ENCODE measurements around the gene FAF1.

Gene FAF1

DNA sequence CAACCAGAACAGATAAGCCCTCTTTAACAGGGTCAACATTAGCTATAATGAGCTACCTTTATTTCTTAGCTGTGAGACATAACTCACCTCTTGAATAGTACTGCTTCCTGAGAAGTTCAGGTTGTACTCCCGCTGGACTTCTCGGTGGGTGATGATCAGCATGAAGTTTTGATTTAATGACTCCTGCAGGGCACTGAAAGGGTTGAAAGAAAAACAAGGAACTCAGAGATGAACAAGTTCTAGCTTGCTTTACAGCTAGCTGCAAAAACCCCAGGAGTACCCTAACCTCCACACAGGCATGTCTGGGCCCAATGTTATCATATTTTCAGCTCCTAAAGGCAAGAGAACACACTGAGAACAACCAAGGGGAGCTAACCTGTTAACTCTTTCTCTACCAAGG, 254.4 kb downstream of the FAF1 start:
- no peaks in the 10 kb centered on the region for H4K20me1 ChIP-seq (ENCODE audit: control insufficient read depth, insufficient read depth, low read depth, low read length)
- H3K4me2 ChIP-seq (ENCODE audit: low read length) = no peak overlapping the region
- H3K4me1 ChIP-seq (ENCODE audit: control insufficient read depth, low read length) = no peaks in the 10 kb centered on the region
- no peaks in the 10 kb centered on the region for H3K27me3 ChIP-seq (ENCODE audit: control insufficient read depth, low read length)
- no peaks in the 10 kb centered on the region for H3K79me2 ChIP-seq (ENCODE audit: control insufficient read depth, low read length)
- no peaks in the 10 kb centered on the region for H3K9me2 ChIP-seq (replicated peaks; ENCODE audit: control insufficient read depth, low read length)
- H3K27ac ChIP-seq (ENCODE audit: low read depth, low read length) = no peak overlapping the region
- no peak overlapping the region for H3K4me3 ChIP-seq (ENCODE audit: low read length)
- H3K9me3 ChIP-seq (ENCODE audit: control insufficient read depth, insufficient read depth, low read length) = no peaks in the 10 kb centered on the region
- H3K36me3 ChIP-seq (ENCODE audit: control insufficient read depth, low read length) = peaks cover 3% of the 10 kb centered on the region; the same call in 1 of the 2 replicates
- TF ChIP-seq, protein P1, sequence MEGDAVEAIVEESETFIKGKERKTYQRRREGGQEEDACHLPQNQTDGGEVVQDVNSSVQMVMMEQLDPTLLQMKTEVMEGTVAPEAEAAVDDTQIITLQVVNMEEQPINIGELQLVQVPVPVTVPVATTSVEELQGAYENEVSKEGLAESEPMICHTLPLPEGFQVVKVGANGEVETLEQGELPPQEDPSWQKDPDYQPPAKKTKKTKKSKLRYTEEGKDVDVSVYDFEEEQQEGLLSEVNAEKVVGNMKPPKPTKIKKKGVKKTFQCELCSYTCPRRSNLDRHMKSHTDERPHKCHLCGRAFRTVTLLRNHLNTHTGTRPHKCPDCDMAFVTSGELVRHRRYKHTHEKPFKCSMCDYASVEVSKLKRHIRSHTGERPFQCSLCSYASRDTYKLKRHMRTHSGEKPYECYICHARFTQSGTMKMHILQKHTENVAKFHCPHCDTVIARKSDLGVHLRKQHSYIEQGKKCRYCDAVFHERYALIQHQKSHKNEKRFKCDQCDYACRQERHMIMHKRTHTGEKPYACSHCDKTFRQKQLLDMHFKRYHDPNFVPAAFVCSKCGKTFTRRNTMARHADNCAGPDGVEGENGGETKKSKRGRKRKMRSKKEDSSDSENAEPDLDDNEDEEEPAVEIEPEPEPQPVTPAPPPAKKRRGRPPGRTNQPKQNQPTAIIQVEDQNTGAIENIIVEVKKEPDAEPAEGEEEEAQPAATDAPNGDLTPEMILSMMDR (IDR thresholded peaks at IDR 0.05; ENCODE audit: low read depth, low read length, poor library complexity, severe bottlenecking) = no peak
- TF ChIP-seq EZH2phosphoT487 (IDR thresholded peaks at IDR 0.05; ENCODE audit: borderline replicate concordance, low read length) = no peak
- peaks cover 15% of the 10 kb centered on the region for H3F3A ChIP-seq (ENCODE audit: control insufficient read depth, insufficient read depth)

DNA sequence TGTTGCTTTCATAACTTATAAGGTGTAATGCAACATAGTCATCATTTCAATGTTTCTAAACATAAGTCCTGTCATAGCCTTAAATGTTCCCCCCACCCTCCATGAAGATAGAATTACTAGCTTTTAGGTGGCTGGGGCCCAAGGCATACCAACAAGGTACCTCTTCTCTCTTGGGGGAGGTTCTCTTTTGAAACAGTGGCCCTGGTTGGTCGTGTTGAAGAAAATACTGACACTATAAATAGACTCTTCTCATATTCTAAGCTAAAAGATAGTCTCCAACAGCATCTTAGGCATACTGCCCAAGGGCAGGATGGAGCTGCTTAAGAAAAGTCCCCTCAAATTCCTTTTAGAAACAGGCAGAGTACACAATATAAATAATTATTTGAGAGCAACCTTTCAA, 255.0 kb downstream of the FAF1 start:
- peaks cover 15% of the 10 kb centered on the region for H3F3A ChIP-seq (ENCODE audit: control insufficient read depth, insufficient read depth)
- no peaks in the 10 kb centered on the region for H3K9me2 ChIP-seq (replicated peaks; ENCODE audit: control insufficient read depth, low read length)
- H3K27ac ChIP-seq (ENCODE audit: low read depth, low read length) = no peak overlapping the region
- H3K79me2 ChIP-seq (ENCODE audit: control insufficient read depth, low read length) = no peaks in the 10 kb centered on the region
- no peaks in the 10 kb centered on the region for H4K20me1 ChIP-seq (ENCODE audit: control insufficient read depth, insufficient read depth, low read depth, low read length)
- TF ChIP-seq EZH2phosphoT487 (IDR thresholded peaks at IDR 0.05; ENCODE audit: borderline replicate concordance, low read length) = no peak
- TF ChIP-seq, protein P1 (IDR thresholded peaks at IDR 0.05; ENCODE audit: low read depth, low read length, poor library complexity, severe bottlenecking) = no peak
- H3K4me1 ChIP-seq (ENCODE audit: control insufficient read depth, low read length) = no peaks in the 10 kb centered on the region
- no peaks in the 10 kb centered on the region for H3K9me3 ChIP-seq (ENCODE audit: control insufficient read depth, insufficient read depth, low read length)
- no peak overlapping the region for H3K4me2 ChIP-seq (ENCODE audit: low read length)
- peaks cover 3% of the 10 kb centered on the region; the same call in 1 of the 2 replicates for H3K36me3 ChIP-seq (ENCODE audit: control insufficient read depth, low read length)
- H3K4me3 ChIP-seq (ENCODE audit: low read length) = no peak overlapping the region
- no peaks in the 10 kb centered on the region for H3K27me3 ChIP-seq (ENCODE audit: control insufficient read depth, low read length)

- no peak for TF ChIP-seq EZH2phosphoT487 (IDR thresholded peaks at IDR 0.05; ENCODE audit: borderline replicate concordance, low read length)
- TF ChIP-seq, protein P1 (IDR thresholded peaks at IDR 0.05; ENCODE audit: low read depth, low read length, poor library complexity, severe bottlenecking) = peak; percentile 76
- Histone ChIP-seq H3K9me3 (ENCODE audit: control insufficient read depth, insufficient read depth, low read length) (no peaks in the 10 kb centered on the region), H3K4me1 (ENCODE audit: control insufficient read depth, low read length) (no peaks in the 10 kb centered on the region), H3K79me2 (ENCODE audit: control insufficient read depth, low read length) (no peaks in the 10 kb centered on the region), H3K4me2 (ENCODE audit: low read length) (no peak overlapping the region), H3K4me3 (ENCODE audit: low read length) (no peak overlapping the region), H4K20me1 (ENCODE audit: control insufficient read depth, insufficient read depth, low read depth, low read length) (no peaks in the 10 kb centered on the region), H3K9me2 (replicated peaks; ENCODE audit: control insufficient read depth, low read length) (no peaks in the 10 kb centered on the region), H3K27me3 (ENCODE audit: control insufficient read depth, low read length) (no peaks in the 10 kb centered on the region), H3K36me3 (ENCODE audit: control insufficient read depth, low read length) (peaks cover 3% of the 10 kb centered on the region; the same call in 1 of the 2 replicates), H3F3A (ENCODE audit: control insufficient read depth, insufficient read depth) (peaks cover 15% of the 10 kb centered on the region), H3K27ac (ENCODE audit: low read depth, low read length) (no peak overlapping the region)
These were observed 255.9 kb downstream of the FAF1 start for GRCh38 chr1:50704126-50704525.

All from DOHH2 (cell line).